IMR-90 (cell line): ENCODE measurements around the gene ADAMTSL5. TPM values are rescaled to one million over a fixed set of nuclear protein-coding genes. Genes with fewer than 3 reads are reported as not detected.

Experiments used
- ATAC-seq: fragments of 200-7000 bp; cut with Tn5 transposase; 2 replicates; pipeline ENCODE4 v1.9.1; 2020; ENCODE audit warnings: low read depth, mild to moderate bottlenecking, moderate library complexity
- BruUV-seq: library from RNA; stranded (reverse); fragments of 400-500 nt; replicated peaks from 2 replicates; lab custom pipeline; 2021; lab: Mats Ljungman, UMichigan
- CTCF ChIA-PET: fragments of 300-600 bp; formaldehyde crosslinking; extraction: SDS; loops from one replicate; lab custom pipeline; 2021; ENCODE audit warnings: antibody characterized with exemption; lab: Yijun Ruan, JAX
- POLR2A ChIA-PET: fragments of 300-600 bp; sonication (Branson Sonifier 250); formaldehyde crosslinking; loops from one replicate; lab custom pipeline; 2022; ENCODE audit warnings: antibody characterized with exemption; ENCODE audit not compliant: unreplicated experiment; lab: Charles Lee
- DNase-seq: peaks from one replicate; pipeline ENCODE4 v3.0.0; 2013
- H2AFZ ChIP-seq: replicated peaks from 2 replicates; pipeline ENCODE3; 2013; ENCODE audit warnings: low read length, mild to moderate bottlenecking; ENCODE audit not compliant: poor library complexity
- H2AK5ac ChIP-seq: 2 replicates; pipeline ENCODE4 v1.6.1; 2013; ENCODE audit warnings: low read depth, low read length, inconsistent platforms
- H2AK9ac ChIP-seq: replicated peaks from 2 replicates; pipeline ENCODE3; 2013; ENCODE audit warnings: mild to moderate bottlenecking, low read depth, low read length, moderate library complexity; ENCODE audit not compliant: poor library complexity
- H2BK120ac ChIP-seq: 2 replicates; pipeline ENCODE4 v1.6.1; 2013; ENCODE audit warnings: low read depth, low read length, inconsistent platforms
- H2BK15ac ChIP-seq: 3 replicates; pipeline ENCODE4 v1.6.1; 2013; ENCODE audit warnings: low read depth, low read length, inconsistent platforms
- H2BK20ac ChIP-seq: 2 replicates; pipeline ENCODE4 v1.6.1; 2013; ENCODE audit warnings: low read depth, mild to moderate bottlenecking, inconsistent platforms, low read length, moderate library complexity
- H2BK5ac ChIP-seq: 2 replicates; pipeline ENCODE4 v1.6.1; 2013; ENCODE audit warnings: mild to moderate bottlenecking, low read depth, low read length, inconsistent platforms; ENCODE audit not compliant: poor library complexity, severe bottlenecking
- H3K14ac ChIP-seq: replicated peaks from 2 replicates; pipeline ENCODE4 v1.6.1; 2013; ENCODE audit warnings: low read depth, low read length, inconsistent platforms
- H3K18ac ChIP-seq: 2 replicates; pipeline ENCODE4 v1.6.1; 2013; ENCODE audit warnings: low read depth, low read length, control low read depth
- H3K23ac ChIP-seq: 2 replicates; pipeline ENCODE4 v1.6.1; 2013; ENCODE audit warnings: low read depth, low read length, inconsistent platforms
- H3K27ac ChIP-seq: 2 replicates; pipeline ENCODE4 v1.5.1; 2013; ENCODE audit warnings: mild to moderate bottlenecking, control low read depth, low read length; ENCODE audit not compliant: insufficient read depth
- H3K27me3 ChIP-seq: 2 replicates; pipeline ENCODE4 v1.6.1; 2013; ENCODE audit warnings: low read length; ENCODE audit not compliant: control insufficient read depth, insufficient read depth
- H3K36me3 ChIP-seq: 2 replicates; pipeline ENCODE4 v1.6.1; 2013; ENCODE audit warnings: low read length, mixed read lengths; ENCODE audit not compliant: control insufficient read depth, insufficient read depth
- H3K4ac ChIP-seq: 2 replicates; pipeline ENCODE4 v1.6.1; 2013; ENCODE audit warnings: low read depth, low read length, inconsistent platforms
- H3K4me1 ChIP-seq: 2 replicates; pipeline ENCODE4 v1.6.1; 2013; ENCODE audit warnings: low read length, mixed read lengths; ENCODE audit not compliant: control insufficient read depth, insufficient read depth
- H3K4me2 ChIP-seq: 2 replicates; pipeline ENCODE4 v1.6.1; 2013; ENCODE audit warnings: low read depth, mild to moderate bottlenecking, control low read depth, low read length, moderate library complexity
- H3K4me3 ChIP-seq: 2 replicates; pipeline ENCODE4 v1.5.1; 2013; ENCODE audit warnings: low read depth, mild to moderate bottlenecking, control low read depth, low read length, moderate library complexity; ENCODE audit not compliant: insufficient read depth
- H3K56ac ChIP-seq: 2 replicates; pipeline ENCODE4 v1.6.1; 2013; ENCODE audit warnings: low read length, inconsistent platforms; ENCODE audit not compliant: insufficient read depth; ENCODE audit errors: extremely low read depth
- H3K79me1 ChIP-seq, 2 experiments: 2 replicates each; pipeline ENCODE4 v1.6.1; 2013; ENCODE audit warnings: low read length in 2 of 2, inconsistent platforms in 1 of 2, low read depth in 1 of 2
- H3K9ac ChIP-seq: 2 replicates; pipeline ENCODE4 v1.6.1; 2013; ENCODE audit warnings: low read depth, low read length, control low read depth
- H3K9me1 ChIP-seq: 2 replicates; pipeline ENCODE4 v1.6.1; 2013; ENCODE audit warnings: low read length, inconsistent platforms; ENCODE audit not compliant: insufficient read depth
- H3K9me3 ChIP-seq: 2 replicates; pipeline ENCODE4 v1.6.1; 2013; ENCODE audit warnings: low read length; ENCODE audit not compliant: control insufficient read depth, insufficient read depth
- H4K20me1 ChIP-seq: 2 replicates; pipeline ENCODE4 v1.6.1; 2013; ENCODE audit warnings: low read length, inconsistent platforms; ENCODE audit not compliant: insufficient read depth
- H4K5ac ChIP-seq: 2 replicates; pipeline ENCODE4 v1.6.1; 2013; ENCODE audit warnings: mild to moderate bottlenecking, low read depth, low read length, control low read depth
- H4K8ac ChIP-seq, 2 experiments: 2 replicates each; pipeline ENCODE4 v1.6.1; 2013; ENCODE audit warnings: low read depth in 2 of 2, low read length in 2 of 2, control low read depth in 1 of 2, inconsistent platforms in 1 of 2
- H4K91ac ChIP-seq: 2 replicates; pipeline ENCODE4 v1.6.1; 2013; ENCODE audit warnings: low read depth, low read length, inconsistent platforms; ENCODE audit not compliant: insufficient read depth
- BHLHE40 ChIP-seq: fragments of 150-350 bp; IDR thresholded peaks from 2 replicates; pipeline ENCODE4 v1.6.1; 2016; ENCODE audit warnings: mild to moderate bottlenecking, low read depth, low read length
- CEBPB ChIP-seq: IDR thresholded peaks from 2 replicates; pipeline ENCODE4 v1.6.1; 2012; ENCODE audit warnings: low read depth, low read length, improper control_type of control experiment
- CHD1 ChIP-seq: IDR thresholded peaks from 2 replicates; pipeline ENCODE4 v1.6.1; 2012; ENCODE audit warnings: low read depth, low read length, improper control_type of control experiment
- CTCF ChIP-seq: conservative IDR thresholded peaks from 2 replicates; pipeline ENCODE4 v1.5.1; 2012; ENCODE audit warnings: mild to moderate bottlenecking, low read depth, low read length, improper control_type of control experiment
- ELK1 ChIP-seq: fragments of 150-350 bp; IDR thresholded peaks from 2 replicates; pipeline ENCODE4 v1.6.1; 2016; ENCODE audit warnings: low read depth, mild to moderate bottlenecking, low read length, moderate library complexity, borderline replicate concordance
- FOS ChIP-seq: fragments of 150-350 bp; IDR thresholded peaks from 2 replicates; pipeline ENCODE4 v1.6.1; 2016; ENCODE audit warnings: low read depth, low read length
- MAFK ChIP-seq: IDR thresholded peaks from 2 replicates; pipeline ENCODE4 v1.6.1; 2012; ENCODE audit warnings: low read depth, low read length, improper control_type of control experiment
- MAZ ChIP-seq: IDR thresholded peaks from 2 replicates; pipeline ENCODE4 v1.6.1; 2012; ENCODE audit warnings: low read depth, mild to moderate bottlenecking, low read length, improper control_type of control experiment, moderate library complexity, borderline replicate concordance
- NFE2L2 ChIP-seq: fragments of 150-350 bp; IDR thresholded peaks from 2 replicates; pipeline ENCODE4 v1.6.1; 2016; ENCODE audit warnings: low read depth, mild to moderate bottlenecking, low read length
- POLR2A ChIP-seq: IDR thresholded peaks from 2 replicates; pipeline ENCODE4 v1.6.1; 2012; ENCODE audit warnings: mild to moderate bottlenecking, low read depth, low read length
- RAD21 ChIP-seq: IDR thresholded peaks from 2 replicates; pipeline ENCODE4 v1.6.1; 2012; ENCODE audit warnings: low read length, improper control_type of control experiment
- RCOR1 ChIP-seq: IDR thresholded peaks from 2 replicates; pipeline ENCODE4 v1.6.1; 2012; ENCODE audit warnings: mild to moderate bottlenecking, low read length, improper control_type of control experiment; ENCODE audit not compliant: insufficient replicate concordance
- RFX5 ChIP-seq: IDR thresholded peaks from 2 replicates; pipeline ENCODE4 v1.8.0; 2012; ENCODE audit warnings: low read depth, mild to moderate bottlenecking, low read length, moderate library complexity
- SMC3 ChIP-seq: fragments of 150-350 bp; IDR thresholded peaks from 2 replicates; pipeline ENCODE4 v1.6.1; 2016; ENCODE audit warnings: low read depth, mild to moderate bottlenecking, antibody characterized with exemption, low read length, moderate library complexity
- USF2 ChIP-seq: fragments of 150-350 bp; IDR thresholded peaks from 2 replicates; pipeline ENCODE4 v1.6.1; 2017; ENCODE audit warnings: mild to moderate bottlenecking, antibody characterized with exemption, low read length, low read depth
- WGBS, 2 experiments: methylation state at CpG; one replicate each; pipeline versions ENCODE4 v1.1.5 to v1.1.7; 2013; ENCODE audit warnings: missing lambda C conversion rate in 2 of 2; ENCODE audit not compliant: insufficient read length in 1 of 2; ENCODE audit errors: extremely low coverage in 2 of 2; 5-methylcytosine and 5-hydroxymethylcytosine counted together
- dilution Hi-C: fragments of 300-500 bp; cut with HindIII; formaldehyde crosslinking; loops from one replicate; pipeline ENCODE4 v1.14.3; 2018; ENCODE audit warnings: low sequenced_read_pairs; ENCODE audit not compliant: unreplicated experiment
- in situ Hi-C: fragments of 300-500 bp; cut with MboI; formaldehyde crosslinking; loops from 3 replicates; pipeline ENCODE4 v1.14.3; 2019; ENCODE audit warnings: low sequenced_read_pairs, inconsistent platforms, mixed read lengths
- intact Hi-C: fragments of 100-400 bp; cut with micrococcal nuclease; formaldehyde crosslinking; loops from 2 replicates; pipeline ENCODE4 v1.10.0; 2022
- polyA plus RNA-seq, 3 experiments: library from polyadenylated mRNA; depleted of rRNA; stranded (reverse); fragments of >200 nt; gene quantifications; 2 replicates each; pipeline ENCODE4 v1.2.3, GENCODE V29; 2012; ENCODE audit warnings: low replicate concordance in 1 of 3
- total RNA-seq: library from RNA; depleted of rRNA; stranded (reverse); fragments of >200 nt; gene quantifications from 2 replicates; pipeline ENCODE4 v1.2.3, GENCODE V29; 2012

Gene ADAMTSL5
- total and polyA plus RNA-seq, 2 of the 4 experiments (the other 2 are of a cell fraction): 0.90 to 10.8 TPM

- no peak overlapping the region for H3K14ac ChIP-seq
- H4K5ac ChIP-seq: no peak overlapping the region
- no peak overlapping the region for H2AFZ ChIP-seq
- no peak overlapping the region for H3K4ac ChIP-seq
- H3K27me3 ChIP-seq: peaks cover 29% of the 10 kb centered on the region
- H3K23ac ChIP-seq: no peak overlapping the region
- no TSS peak for BruUV-seq
- ATAC-seq: no peak
- DNase-seq: no peak
- H2BK15ac ChIP-seq: no peak overlapping the region
- H2BK5ac ChIP-seq: no peak overlapping the region
- peaks cover 10 to 54% of the 10 kb centered on the region in 2 experiments for H3K79me1 ChIP-seq
- no peak overlapping the region for H2BK120ac ChIP-seq
- H3K18ac ChIP-seq: no peak overlapping the region
- 90% methylated on average over 18 of the region's 26 CpGs; no CpG with 5 or more reads in 1 of the 2 experiments for whole genome bisulfite sequencing, 2 experiments
- no peak overlapping the region for H2AK9ac ChIP-seq
- in situ Hi-C loops (no loop called here), intact Hi-C loops (no loop called here), dilution Hi-C loops (no loop called here)
- H3K4me2 ChIP-seq: no peak overlapping the region
- POLR2A ChIA-PET: no interaction called here
- H4K91ac ChIP-seq: no peak overlapping the region
- H3K4me1 ChIP-seq: peaks cover 12% of the 10 kb centered on the region
- H4K8ac ChIP-seq: no peak overlapping the region
- CTCF ChIA-PET: no interaction called here
- no peak overlapping the region for H3K27ac ChIP-seq
- TF ChIP-seq USF2: no peak
- no peak for TF ChIP-seq RCOR1
- TF ChIP-seq FOS: no peak
- no peak for TF ChIP-seq CTCF
- TF ChIP-seq MAZ: no peak
- no peak for TF ChIP-seq POLR2A
- TF ChIP-seq BHLHE40: no peak
- no peak for TF ChIP-seq CHD1
- no peak for TF ChIP-seq RAD21
- no peak for TF ChIP-seq MAFK
- no peak for TF ChIP-seq NFE2L2
- TF ChIP-seq ELK1: no peak
- TF ChIP-seq CEBPB: no peak
- no peak for TF ChIP-seq SMC3
- TF ChIP-seq RFX5: no peak
- no peak overlapping the region for H2AK5ac ChIP-seq
- no peak overlapping the region for H3K56ac ChIP-seq
- no peak overlapping the region for H3K4me3 ChIP-seq
- 0 out of 2 replicates have a peak, but pooled peaks cover 3% of the 10 kb centered on the region for H3K9me1 ChIP-seq
- H3K36me3 ChIP-seq: peaks cover 9% of the 10 kb centered on the region
- H4K20me1 ChIP-seq: peaks cover 66% of the 10 kb centered on the region
- H3K9ac ChIP-seq: no peak overlapping the region
- no peak overlapping the region for H2BK20ac ChIP-seq
- H3K9me3 ChIP-seq: no peaks in the 10 kb centered on the region
These were observed 38.0 kb downstream of the ADAMTSL5 start for GRCh38 chr19:1474765-1475351.
